Cardiac muscle cell (in vitro differentiated cells and primary cell): ENCODE data around the gene MTHFS. TPM values are rescaled to one million over a fixed set of nuclear protein-coding genes. Genes with fewer than 3 reads are reported as not detected.
A peak's percentile ranks its signal among the peaks of the same experiment; 100 is the strongest.

Experiments
- DNase-seq, 2 donors: peaks; one replicate each; pipeline versions ENCODE4 v3.0.0 to v3.0.0-alpha.2; 2010 to 2017; ENCODE audit warnings: low read depth in 1 of 2, low spot score in 1 of 2
- H3K27ac ChIP-seq: fragments of 200-600 bp; sonication (generic); 2 replicates; pipeline ENCODE4 v1.5.1; 2016
- H3K27me3 ChIP-seq: fragments of 200-600 bp; sonication (generic); 2 replicates; pipeline ENCODE4 v1.6.0; 2016; ENCODE audit warnings: control low read depth
- H3K36me3 ChIP-seq: fragments of 200-600 bp; sonication (generic); 2 replicates; pipeline ENCODE4 v1.5.1; 2016; ENCODE audit warnings: control low read depth
- H3K4me1 ChIP-seq: fragments of 200-600 bp; sonication (generic); 2 replicates; pipeline ENCODE4 v1.8.1; 2017; ENCODE audit warnings: low read depth, mild to moderate bottlenecking, mixed run types
- H3K4me3 ChIP-seq: fragments of 200-600 bp; sonication (generic); 2 replicates; pipeline ENCODE4 v1.5.1; 2016; ENCODE audit warnings: mild to moderate bottlenecking
- H3K9me3 ChIP-seq: fragments of 200-600 bp; sonication (generic); 2 replicates; pipeline ENCODE4 v1.5.1; 2017; ENCODE audit warnings: low read depth, mild to moderate bottlenecking, control low read depth
- CTCF ChIP-seq: IDR thresholded peaks from 2 replicates; pipeline ENCODE4 v1.5.1; 2012; ENCODE audit warnings: low read depth, mild to moderate bottlenecking, low read length
- polyA plus RNA-seq: library from polyadenylated mRNA; unstranded; fragments of >200 nt; fragmentation: Nextera tagmentation; extraction: Ambion mirVana; gene quantifications from 2 replicates; pipeline ENCODE4 v1.2.1, GENCODE V29; 2016
- total RNA-seq: library from RNA; depleted of rRNA; stranded (reverse); fragments of >200 nt; gene quantifications from 2 replicates; pipeline ENCODE4 v1.2.3, GENCODE V29; 2016

Gene MTHFS
- total and polyA plus RNA-seq, 2 experiments from 2014 or later, result 37.8 to 48.6 TPM

GRCh38 chr15:79812541-79812940 is 84.3 kb downstream of the MTHFS start:
- Histone ChIP-seq H3K36me3 (no peaks in the 10 kb centered on the region), H3K4me1 (peaks cover 6% of the 10 kb centered on the region)
- no peak for DNase-seq

GRCh38 chr15:79811406-79812405 is 85.1 kb downstream of the MTHFS start:
- no peak for TF ChIP-seq CTCF
- H3K27me3 ChIP-seq, result no peaks in the 10 kb centered on the region
- H3K4me1 ChIP-seq, result peaks cover 6% of the 10 kb centered on the region
- H3K4me3 ChIP-seq, result no peak overlapping the region
- peak; percentile 42 to 94 for DNase-seq
- no peaks in the 10 kb centered on the region for H3K36me3 ChIP-seq
- H3K27ac ChIP-seq, result peak overlapping the region; percentile 23
- H3K9me3 ChIP-seq, result no peaks in the 10 kb centered on the region

More at GRCh38 chr15:79812541-79812940, 84.3 kb downstream of the MTHFS start:
- Histone ChIP-seq H3K27ac (no peak overlapping the region), H3K27me3 (no peaks in the 10 kb centered on the region), H3K4me3 (no peak overlapping the region), H3K9me3 (no peaks in the 10 kb centered on the region)
- TF ChIP-seq CTCF, result no peak

- H3K9me3 ChIP-seq, result no peaks in the 10 kb centered on the region
- peak in 1 of 2 donors; percentile 37 for DNase-seq
- no peaks in the 10 kb centered on the region for H3K36me3 ChIP-seq
- H3K27ac ChIP-seq, result no peak overlapping the region
- TF ChIP-seq CTCF, result no peak
- no peak overlapping the region for H3K4me3 ChIP-seq
- no peaks in the 10 kb centered on the region for H3K4me1 ChIP-seq
- H3K27me3 ChIP-seq, result no peaks in the 10 kb centered on the region
Observed at GRCh38 chr15:79804838-79805237, 92.0 kb downstream of the MTHFS start.

- no peaks in the 10 kb centered on the region for H3K36me3 ChIP-seq
Observed at GRCh38 chr15:79798311-79798710, 98.5 kb downstream of the MTHFS start.

More at GRCh38 chr15:79798311-79798710, 98.5 kb downstream of the MTHFS start:
- H3K27ac ChIP-seq, result no peak overlapping the region
- H3K9me3 ChIP-seq, result no peaks in the 10 kb centered on the region
- no peak overlapping the region for H3K4me3 ChIP-seq
- no peaks in the 10 kb centered on the region for H3K27me3 ChIP-seq
- TF ChIP-seq CTCF, result no peak
- H3K4me1 ChIP-seq, result peaks cover 3% of the 10 kb centered on the region
- DNase-seq, result no peak

Other genes with a start within 250 kb of the MTHFS start
- not detected in 2 replicates for gene BCL2A1, start 74.2 kb upstream of the MTHFS start, total RNA-seq
- 0.18 TPM in 1 of 2 replicates, not detected in the other for gene BCL2A1, start 74.2 kb upstream of the MTHFS start, polyA plus RNA-seq
- gene ZFAND6, start 162.7 kb upstream of the MTHFS start, total RNA-seq, result 192 and 195 TPM in 2 replicates
- gene ZFAND6, start 162.7 kb upstream of the MTHFS start, polyA plus RNA-seq, result 215 and 253 TPM in 2 replicates